Sigmoid colon (tissue), 7 donors: Measurements from ENCODE around the gene LPP. TPM values are rescaled to one million over a fixed set of nuclear protein-coding genes. Genes with fewer than 3 reads are reported as not detected.

Source experiments
- DNase-seq: peaks from one replicate; pipeline ENCODE4 v3.0.0-alpha.2; 2019
- H3K27ac ChIP-seq, 4 donors: fragments of 200-600 bp; sonication (generic); one replicate each; pipeline ENCODE4 v1.5.1; 2016 to 2019; ENCODE audit warnings: mild to moderate bottlenecking in 1 of 4
- H3K27me3 ChIP-seq, 3 donors: fragments of 200-600 bp; sonication (generic); one replicate each; pipeline ENCODE4 v1.5.1; 2019; ENCODE audit warnings: mild to moderate bottlenecking in 1 of 3
- H3K36me3 ChIP-seq, 4 donors: fragments of 200-600 bp; sonication (generic); one replicate each; pipeline ENCODE4 v1.5.1; 2016 to 2019
- H3K4me1 ChIP-seq, 4 donors: fragments of 200-600 bp; sonication (generic); one replicate each; pipeline ENCODE4 v1.5.1; 2017 to 2019
- H3K4me3 ChIP-seq, 4 donors: fragments of 200-600 bp; sonication (generic); one replicate each; pipeline ENCODE4 v1.5.1; 2017 to 2019; ENCODE audit warnings: mild to moderate bottlenecking in 2 of 4, moderate library complexity in 1 of 4
- H3K9me3 ChIP-seq, 4 donors: fragments of 200-600 bp in 3 of 4; sonication (generic) in 3 of 4; one replicate each; pipeline versions ENCODE4 v1.5.1 to v1.6.1; 2013 to 2019
- EP300 ChIP-seq, 4 donors: sonication (generic); formaldehyde crosslinking; IDR thresholded peaks; one replicate each; pipeline ENCODE4 v1.6.1; 2017; ENCODE audit warnings: antibody characterized with exemption in 4 of 4
- POLR2A ChIP-seq, 2 donors: fragments of 450-650 bp; IDR thresholded peaks; one replicate each; pipeline ENCODE4 v1.6.1; 2016; ENCODE audit warnings: antibody characterized with exemption in 2 of 2, mild to moderate bottlenecking in 2 of 2, moderate library complexity in 2 of 2
- POLR2AphosphoS5 ChIP-seq, 4 donors: sonication (generic); formaldehyde crosslinking; IDR thresholded peaks; one replicate each; pipeline ENCODE4 v1.6.1; 2017; ENCODE audit warnings: antibody characterized with exemption in 4 of 4
- whole genome bisulfite sequencing, 2 donors: extraction: QIAGEN DNeasy Blood & Tissue Kit; methylation state at CpG; one replicate each; pipeline ENCODE4 v1.1.7; 2013; 5-methylcytosine and 5-hydroxymethylcytosine counted together
- intact Hi-C: fragments of 100-400 bp; cut with DNase I; formaldehyde crosslinking; loops from one replicate; pipeline ENCODE4 v1.15.1; 2023
- polyA plus RNA-seq, 3 donors: library from polyadenylated mRNA; stranded (reverse); fragments of 200-250 nt; gene quantifications; one replicate each; pipeline ENCODE4 v1.2.3, GENCODE V29; 2013
- total RNA-seq, 4 donors: library from RNA; depleted of rRNA; stranded (reverse); fragments of >200 nt; gene quantifications; one replicate each; pipeline ENCODE4 v1.1.0, GENCODE V29; 2016
- TF ChIP-seq, protein P1 (sequence below), 4 experiments: fragments of 450-650 bp in 3 of 4; fragments of 200-600 bp in 1 of 4; IDR thresholded peaks; one replicate each; pipeline ENCODE4 v1.5.1; 2016 to 2019; ENCODE audit warnings: antibody characterized with exemption in 4 of 4, mild to moderate bottlenecking in 3 of 4, moderate library complexity in 2 of 4
- donor health status: healthy with polysubstance abuse.
- donor health status: Bipolar disorder and iron deficiency.
- donor health status: healthy.

The LPP gene
- total and polyA plus RNA-seq, 7 donors = 5.3 to 1,773 (median 824) TPM

DNA sequence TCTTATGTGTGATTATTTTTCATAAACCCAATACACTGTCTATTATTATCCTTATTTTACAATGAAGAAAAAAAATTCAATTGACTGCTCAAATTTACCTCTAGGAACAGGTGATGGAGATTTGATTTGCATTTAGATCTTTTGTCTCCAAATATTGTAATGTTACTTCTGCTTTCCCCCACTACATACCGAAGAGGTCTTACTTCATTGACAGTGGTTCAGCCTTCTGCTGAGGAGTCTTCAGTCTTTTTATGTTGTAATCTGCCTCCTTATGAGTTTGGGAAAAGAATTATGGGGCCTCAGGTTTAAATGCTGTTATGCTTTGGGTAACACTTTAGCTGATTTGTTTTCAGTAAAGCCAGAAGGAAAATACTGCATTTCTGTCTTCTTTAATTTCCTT is 199.5 kb downstream of the LPP start:
- Histone ChIP-seq H3K4me3 (no peak overlapping the region), H3K9me3 (no peaks in the 10 kb centered on the region), H3K36me3 (no peaks in the 10 kb centered on the region), H3K4me1 (peaks cover 0 to 66% (median 60%) of the 10 kb centered on the region in 4 donors), H3K27ac (peak overlapping the region in 2 of 4 donors; percentile 0 to 32), H3K27me3 (no peaks in the 10 kb centered on the region)
- no peak for DNase-seq
- WGBS, 2 donors = 84 to 93% methylated on average over 1 of the region's 1 CpG
- TF ChIP-seq, protein P1, sequence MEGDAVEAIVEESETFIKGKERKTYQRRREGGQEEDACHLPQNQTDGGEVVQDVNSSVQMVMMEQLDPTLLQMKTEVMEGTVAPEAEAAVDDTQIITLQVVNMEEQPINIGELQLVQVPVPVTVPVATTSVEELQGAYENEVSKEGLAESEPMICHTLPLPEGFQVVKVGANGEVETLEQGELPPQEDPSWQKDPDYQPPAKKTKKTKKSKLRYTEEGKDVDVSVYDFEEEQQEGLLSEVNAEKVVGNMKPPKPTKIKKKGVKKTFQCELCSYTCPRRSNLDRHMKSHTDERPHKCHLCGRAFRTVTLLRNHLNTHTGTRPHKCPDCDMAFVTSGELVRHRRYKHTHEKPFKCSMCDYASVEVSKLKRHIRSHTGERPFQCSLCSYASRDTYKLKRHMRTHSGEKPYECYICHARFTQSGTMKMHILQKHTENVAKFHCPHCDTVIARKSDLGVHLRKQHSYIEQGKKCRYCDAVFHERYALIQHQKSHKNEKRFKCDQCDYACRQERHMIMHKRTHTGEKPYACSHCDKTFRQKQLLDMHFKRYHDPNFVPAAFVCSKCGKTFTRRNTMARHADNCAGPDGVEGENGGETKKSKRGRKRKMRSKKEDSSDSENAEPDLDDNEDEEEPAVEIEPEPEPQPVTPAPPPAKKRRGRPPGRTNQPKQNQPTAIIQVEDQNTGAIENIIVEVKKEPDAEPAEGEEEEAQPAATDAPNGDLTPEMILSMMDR (IDR thresholded peaks at IDR 0.05) = no peak
- TF ChIP-seq POLR2A (IDR thresholded peaks at IDR 0.05) (no peak), POLR2AphosphoS5 (IDR thresholded peaks at IDR 0.05) (no peak), EP300 (IDR thresholded peaks at IDR 0.05) (no peak)
- intact Hi-C loops = no loop called here

DNA sequence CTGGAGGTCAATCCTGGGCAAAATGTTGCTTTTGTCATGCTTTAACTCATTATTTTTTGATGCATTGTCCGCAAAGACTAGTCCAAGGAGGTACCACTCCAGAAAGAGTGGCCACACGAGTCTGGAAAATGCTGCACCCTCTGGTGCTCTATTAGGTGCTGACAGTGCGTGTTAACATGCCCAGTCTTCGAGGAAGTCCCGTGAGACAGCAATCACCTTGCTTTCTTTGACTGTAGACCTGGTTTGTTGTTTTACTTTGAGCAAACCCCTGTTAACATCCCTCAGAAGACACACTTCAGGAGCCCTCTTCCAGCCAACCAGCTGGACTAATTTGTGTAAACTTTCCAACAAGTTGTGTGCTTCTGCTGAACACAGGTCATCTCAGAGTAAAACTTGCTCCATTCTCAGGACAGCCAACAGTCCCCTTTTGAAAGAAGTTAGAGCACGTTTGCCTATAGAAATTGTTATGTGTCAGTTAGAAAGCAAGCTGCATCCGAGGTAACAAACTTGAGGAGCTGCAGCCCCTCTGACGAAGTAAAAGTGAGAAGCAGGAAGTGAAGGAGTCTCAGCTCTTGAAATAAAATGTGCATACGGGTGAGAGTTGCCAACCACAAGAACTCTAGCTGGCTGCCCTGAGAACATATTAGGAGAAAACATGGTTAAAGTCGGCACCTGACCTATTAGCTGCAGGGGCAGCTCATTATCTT is 205.0 kb downstream of the LPP start:
- Histone ChIP-seq H3K27ac (peak overlapping the region; percentile 1 to 56 (median 38)), H3K4me1 (peaks cover 0 to 59% (median 50%) of the 10 kb centered on the region in 4 donors), H3K36me3 (no peaks in the 10 kb centered on the region), H3K9me3 (no peaks in the 10 kb centered on the region), H3K4me3 (no peak overlapping the region), H3K27me3 (no peaks in the 10 kb centered on the region)
- intact Hi-C loops = no loop called here
- DNase-seq = no peak
- 58 to 88% methylated on average over 10 of the region's 10 CpGs for WGBS, 2 donors
- TF ChIP-seq POLR2AphosphoS5 (IDR thresholded peaks at IDR 0.05) (no peak), POLR2A (IDR thresholded peaks at IDR 0.05) (no peak), EP300 (IDR thresholded peaks at IDR 0.05) (no peak)
- TF ChIP-seq, protein P1 (IDR thresholded peaks at IDR 0.05) = no peak

DNA sequence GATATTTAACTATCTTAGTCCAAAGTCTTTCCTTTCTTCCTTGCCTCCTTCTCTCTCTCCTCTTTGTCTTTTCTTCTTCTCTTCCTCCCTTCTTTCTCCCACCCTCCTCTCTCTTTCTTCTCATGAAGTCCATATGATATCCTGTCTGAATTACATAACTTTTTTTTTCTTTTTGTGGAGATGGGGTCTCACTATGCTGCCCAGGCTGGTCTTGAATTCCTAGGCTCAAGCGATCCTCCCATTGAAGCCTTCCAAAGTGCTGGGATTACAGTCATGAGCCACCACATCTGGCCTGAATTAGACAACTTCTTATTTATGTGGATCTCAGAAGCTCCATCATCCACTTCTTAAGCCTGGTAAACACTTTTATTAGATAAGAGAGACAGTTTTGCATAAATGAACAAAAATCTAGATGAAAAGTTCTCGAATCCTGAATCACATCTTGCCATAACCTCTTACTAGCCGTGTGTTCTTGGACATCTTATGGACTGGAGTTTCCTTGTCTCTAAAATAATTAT is 206.5 kb downstream of the LPP start:
- H3K4me3 ChIP-seq = no peak overlapping the region
- DNase-seq = no peak
- WGBS, 2 donors = 91 to 93% methylated on average over 3 of the region's 3 CpGs
- H3K27me3 ChIP-seq = no peaks in the 10 kb centered on the region
- no peaks in the 10 kb centered on the region for H3K9me3 ChIP-seq
- H3K4me1 ChIP-seq = peaks cover 0 to 74% (median 63%) of the 10 kb centered on the region in 4 donors
- H3K27ac ChIP-seq = peak overlapping the region in 2 of 4 donors; percentile 3 to 56
- no peaks in the 10 kb centered on the region for H3K36me3 ChIP-seq
- intact Hi-C loops = no loop called here
- TF ChIP-seq, protein P1 (IDR thresholded peaks at IDR 0.05) = no peak
- TF ChIP-seq EP300 (IDR thresholded peaks at IDR 0.05) (no peak), POLR2A (IDR thresholded peaks at IDR 0.05) (no peak), POLR2AphosphoS5 (IDR thresholded peaks at IDR 0.05) (no peak)

DNA sequence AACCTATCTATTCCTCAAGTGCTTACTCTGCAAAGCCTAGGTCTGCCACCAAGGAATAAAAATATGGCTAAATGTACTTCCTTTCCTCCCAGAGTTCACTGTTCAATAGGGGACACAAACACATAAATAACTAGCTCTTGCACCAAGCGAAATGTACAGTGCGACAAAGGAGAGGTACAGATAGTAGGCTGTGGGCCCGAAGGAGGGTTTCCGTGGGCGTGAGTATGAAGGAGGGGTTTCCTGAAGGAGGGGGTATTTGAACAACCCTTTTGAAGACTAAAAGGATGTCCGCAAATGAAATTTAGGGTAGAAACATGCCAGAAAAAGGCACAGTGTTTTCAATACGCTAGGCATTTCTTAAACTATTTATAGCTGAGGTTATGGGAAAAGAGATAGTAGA is 207.9 kb downstream of the LPP start:
- TF ChIP-seq POLR2AphosphoS5 (IDR thresholded peaks at IDR 0.05) (no peak), POLR2A (IDR thresholded peaks at IDR 0.05) (no peak), EP300 (IDR thresholded peaks at IDR 0.05) (no peak)
- TF ChIP-seq, protein P1 (IDR thresholded peaks at IDR 0.05) = no peak
- peaks cover 0 to 83% (median 72%) of the 10 kb centered on the region in 4 donors for H3K4me1 ChIP-seq
- intact Hi-C loops = no loop called here

More for the DNA sequence above, 207.9 kb downstream of the LPP start:
- H3K36me3 ChIP-seq = no peaks in the 10 kb centered on the region
- no peaks in the 10 kb centered on the region for H3K9me3 ChIP-seq
- no peak for DNase-seq
- no peak overlapping the region for H3K4me3 ChIP-seq
- peak overlapping the region; percentile 18 to 70 (median 40) for H3K27ac ChIP-seq
- H3K27me3 ChIP-seq = no peaks in the 10 kb centered on the region
- WGBS, 2 donors = 72 to 94% methylated on average over 7 of the region's 7 CpGs
